ENCODE data around the gene C8A. TPM values are rescaled to one million over a fixed set of nuclear protein-coding genes. Genes with fewer than 3 reads are reported as not detected.

The C8A gene
- total RNA-seq, 1 donor = not detected

DNA sequence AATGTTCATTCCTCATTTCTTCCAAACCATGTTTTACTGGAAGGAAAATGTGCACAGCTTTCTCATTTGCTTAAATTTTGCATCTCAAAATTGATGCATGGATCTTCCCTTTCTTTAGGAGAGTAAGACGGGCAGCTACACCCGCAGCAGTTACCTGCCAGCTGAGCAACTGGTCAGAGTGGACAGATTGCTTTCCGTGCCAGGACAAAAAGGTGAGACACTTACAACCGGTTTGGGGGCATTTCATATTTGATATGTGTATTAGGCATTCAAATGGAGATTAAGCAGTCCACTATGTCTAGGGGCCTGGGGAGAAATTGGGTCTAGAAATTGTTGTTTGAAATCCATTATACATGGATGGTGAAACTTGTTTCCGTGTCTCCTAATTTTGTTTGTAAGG lies 12.9 kb downstream of the C8A start:
- H3K9me3 ChIP-seq (ENCODE audit: low read depth, low read length) = no peaks in the 10 kb centered on the region
- H3K4me3 ChIP-seq (ENCODE audit: insufficient read depth, low read length) = no peak overlapping the region
- H3K27ac ChIP-seq (ENCODE audit: low read depth, low read length) = no peak overlapping the region
- no peaks in the 10 kb centered on the region for H4K20me1 ChIP-seq (ENCODE audit: insufficient read depth, low read length)
- H3K36me3 ChIP-seq (ENCODE audit: insufficient read depth, low read length) = no peaks in the 10 kb centered on the region
- no peaks in the 10 kb centered on the region for H3K79me2 ChIP-seq (ENCODE audit: insufficient read depth, low read length)
- H3K27me3 ChIP-seq (ENCODE audit: insufficient read depth, low read length) = no peaks in the 10 kb centered on the region
- TF ChIP-seq, protein P1, sequence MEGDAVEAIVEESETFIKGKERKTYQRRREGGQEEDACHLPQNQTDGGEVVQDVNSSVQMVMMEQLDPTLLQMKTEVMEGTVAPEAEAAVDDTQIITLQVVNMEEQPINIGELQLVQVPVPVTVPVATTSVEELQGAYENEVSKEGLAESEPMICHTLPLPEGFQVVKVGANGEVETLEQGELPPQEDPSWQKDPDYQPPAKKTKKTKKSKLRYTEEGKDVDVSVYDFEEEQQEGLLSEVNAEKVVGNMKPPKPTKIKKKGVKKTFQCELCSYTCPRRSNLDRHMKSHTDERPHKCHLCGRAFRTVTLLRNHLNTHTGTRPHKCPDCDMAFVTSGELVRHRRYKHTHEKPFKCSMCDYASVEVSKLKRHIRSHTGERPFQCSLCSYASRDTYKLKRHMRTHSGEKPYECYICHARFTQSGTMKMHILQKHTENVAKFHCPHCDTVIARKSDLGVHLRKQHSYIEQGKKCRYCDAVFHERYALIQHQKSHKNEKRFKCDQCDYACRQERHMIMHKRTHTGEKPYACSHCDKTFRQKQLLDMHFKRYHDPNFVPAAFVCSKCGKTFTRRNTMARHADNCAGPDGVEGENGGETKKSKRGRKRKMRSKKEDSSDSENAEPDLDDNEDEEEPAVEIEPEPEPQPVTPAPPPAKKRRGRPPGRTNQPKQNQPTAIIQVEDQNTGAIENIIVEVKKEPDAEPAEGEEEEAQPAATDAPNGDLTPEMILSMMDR (IDR thresholded peaks at IDR 0.05; ENCODE audit: extremely low read depth, low read depth, low read length) = no peak
- H2AFZ ChIP-seq (ENCODE audit: low read length) = no peak overlapping the region
- no peak overlapping the region for H3K4me2 ChIP-seq (ENCODE audit: insufficient read depth, low read length)
- H3K4me1 ChIP-seq (ENCODE audit: insufficient read depth, low read length) = peaks cover 19% of the 10 kb centered on the region
- no peak for DNase-seq (ENCODE audit: insufficient read length, low spot score, missing footprints)

DNA sequence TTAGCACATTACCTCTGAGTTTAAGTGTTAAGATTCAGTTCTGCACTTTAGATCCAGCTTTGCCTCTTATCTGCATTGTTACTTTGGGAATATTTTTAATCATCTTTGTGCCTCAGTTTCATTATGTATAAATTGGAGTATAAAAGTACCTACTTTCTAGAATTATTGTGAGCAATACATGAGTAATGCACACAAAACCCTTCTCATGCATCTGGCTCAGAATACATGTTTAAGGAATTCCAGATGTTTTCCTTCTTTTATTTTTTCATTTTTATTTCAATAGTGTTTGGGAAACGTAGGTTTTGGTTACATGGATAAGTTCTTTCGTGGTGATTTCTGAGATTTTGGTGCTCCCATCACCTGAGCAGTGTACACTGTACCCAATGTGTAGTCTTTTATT lies 14.2 kb downstream of the C8A start:
- Histone ChIP-seq H4K20me1 (ENCODE audit: insufficient read depth, low read length) (no peaks in the 10 kb centered on the region), H3K9me3 (ENCODE audit: low read depth, low read length) (no peaks in the 10 kb centered on the region), H3K4me2 (ENCODE audit: insufficient read depth, low read length) (no peak overlapping the region), H3K27ac (ENCODE audit: low read depth, low read length) (no peak overlapping the region), H3K36me3 (ENCODE audit: insufficient read depth, low read length) (no peaks in the 10 kb centered on the region), H3K4me3 (ENCODE audit: insufficient read depth, low read length) (no peak overlapping the region), H3K79me2 (ENCODE audit: insufficient read depth, low read length) (no peaks in the 10 kb centered on the region), H3K4me1 (ENCODE audit: insufficient read depth, low read length) (peaks cover 23% of the 10 kb centered on the region), H3K27me3 (ENCODE audit: insufficient read depth, low read length) (no peaks in the 10 kb centered on the region), H2AFZ (ENCODE audit: low read length) (no peak overlapping the region)
- DNase-seq (ENCODE audit: insufficient read length, low spot score, missing footprints) = no peak
- TF ChIP-seq, protein P1 (IDR thresholded peaks at IDR 0.05; ENCODE audit: extremely low read depth, low read depth, low read length) = no peak

DNA sequence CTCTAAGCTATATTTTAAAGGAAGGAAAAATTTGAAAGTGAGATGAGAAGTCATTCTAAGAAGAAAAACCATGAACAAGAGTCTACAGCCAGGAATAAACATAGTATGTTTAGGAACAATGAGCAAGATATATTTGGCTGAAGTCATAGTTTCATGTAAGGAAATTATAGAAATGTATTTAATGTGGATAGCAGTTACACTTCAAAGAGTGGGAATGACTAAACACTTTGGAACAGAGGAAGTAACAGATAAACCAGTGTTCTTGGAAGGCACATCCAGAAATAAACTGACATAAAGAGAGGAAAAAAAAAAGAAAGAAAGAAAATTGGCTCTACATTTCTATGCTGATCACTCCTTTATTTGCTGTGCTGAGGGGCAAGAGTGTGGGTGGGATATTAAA lies 18.0 kb downstream of the C8A start:
- no peaks in the 10 kb centered on the region for H3K27me3 ChIP-seq (ENCODE audit: insufficient read depth, low read length)
- H4K20me1 ChIP-seq (ENCODE audit: insufficient read depth, low read length) = no peaks in the 10 kb centered on the region
- H3K79me2 ChIP-seq (ENCODE audit: insufficient read depth, low read length) = no peaks in the 10 kb centered on the region
- H3K36me3 ChIP-seq (ENCODE audit: insufficient read depth, low read length) = no peaks in the 10 kb centered on the region
- H3K4me2 ChIP-seq (ENCODE audit: insufficient read depth, low read length) = no peak overlapping the region
- no peak overlapping the region for H3K4me3 ChIP-seq (ENCODE audit: insufficient read depth, low read length)
- H3K4me1 ChIP-seq (ENCODE audit: insufficient read depth, low read length) = peaks cover 10% of the 10 kb centered on the region
- TF ChIP-seq, protein P1 (IDR thresholded peaks at IDR 0.05; ENCODE audit: extremely low read depth, low read depth, low read length) = no peak
- DNase-seq (ENCODE audit: insufficient read length, low spot score, missing footprints) = no peak
- no peak overlapping the region for H3K27ac ChIP-seq (ENCODE audit: low read depth, low read length)
- no peak overlapping the region for H2AFZ ChIP-seq (ENCODE audit: low read length)
- H3K9me3 ChIP-seq (ENCODE audit: low read depth, low read length) = no peaks in the 10 kb centered on the region

DNA sequence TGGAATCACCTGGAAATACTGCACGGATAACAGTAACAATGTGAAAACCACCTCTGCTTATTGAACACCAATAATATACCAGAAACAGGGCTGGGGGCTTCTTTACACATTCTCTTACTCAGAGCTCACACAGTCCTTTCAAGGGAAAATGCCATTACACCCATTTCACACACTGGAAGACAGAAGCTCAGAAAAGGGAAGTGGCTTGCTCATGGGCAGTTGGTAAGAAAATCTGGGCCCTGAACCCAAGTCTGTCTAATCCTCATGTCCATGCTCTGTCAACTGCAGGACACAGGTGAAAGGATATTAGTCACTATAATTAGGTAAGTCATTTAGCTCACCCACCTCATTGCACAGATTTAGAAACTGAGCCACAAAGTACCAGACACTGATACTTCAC lies 18.6 kb downstream of the C8A start:
- Histone ChIP-seq H3K4me3 (ENCODE audit: insufficient read depth, low read length) (no peak overlapping the region), H3K9me3 (ENCODE audit: low read depth, low read length) (no peaks in the 10 kb centered on the region), H3K4me2 (ENCODE audit: insufficient read depth, low read length) (no peak overlapping the region), H3K36me3 (ENCODE audit: insufficient read depth, low read length) (no peaks in the 10 kb centered on the region), H4K20me1 (ENCODE audit: insufficient read depth, low read length) (no peaks in the 10 kb centered on the region), H3K79me2 (ENCODE audit: insufficient read depth, low read length) (no peaks in the 10 kb centered on the region), H2AFZ (ENCODE audit: low read length) (no peak overlapping the region), H3K27ac (ENCODE audit: low read depth, low read length) (no peak overlapping the region), H3K4me1 (ENCODE audit: insufficient read depth, low read length) (peaks cover 8% of the 10 kb centered on the region), H3K27me3 (ENCODE audit: insufficient read depth, low read length) (no peaks in the 10 kb centered on the region)
- TF ChIP-seq, protein P1 (IDR thresholded peaks at IDR 0.05; ENCODE audit: extremely low read depth, low read depth, low read length) = no peak
- DNase-seq (ENCODE audit: insufficient read length, low spot score, missing footprints) = no peak
